Osteoblast (primary cell): ENCODE measurements around the gene SHISA7. TPM values are rescaled to one million over a fixed set of nuclear protein-coding genes. Genes with fewer than 3 reads are reported as not detected.

Experiments
- DNase-seq: peaks from one replicate; pipeline ENCODE4 v3.0.0; 2011; ENCODE audit warnings: low spot score, mixed read lengths; ENCODE audit not compliant: insufficient read length; ENCODE audit errors: missing footprints
- H2AFZ ChIP-seq: 2 replicates; pipeline ENCODE4 v1.6.0; 2011; ENCODE audit warnings: mild to moderate bottlenecking, low read length
- H3K27ac ChIP-seq: 2 replicates; pipeline ENCODE4 v1.5.1; 2011; ENCODE audit warnings: mild to moderate bottlenecking, low read depth, low read length, moderate library complexity
- H3K27me3 ChIP-seq: 2 replicates; pipeline ENCODE4 v1.6.0; 2012; ENCODE audit warnings: mild to moderate bottlenecking, control low read depth, inconsistent platforms, low read length, moderate library complexity; ENCODE audit not compliant: insufficient read depth
- H3K36me3 ChIP-seq: 2 replicates; pipeline ENCODE4 v1.5.1; 2011; ENCODE audit warnings: mild to moderate bottlenecking, low read length, control low read depth, moderate library complexity; ENCODE audit not compliant: insufficient read depth
- H3K4me1 ChIP-seq: 2 replicates; pipeline ENCODE4 v1.5.1; 2011; ENCODE audit warnings: mild to moderate bottlenecking, low read length, control low read depth, moderate library complexity; ENCODE audit not compliant: insufficient read depth
- H3K4me2 ChIP-seq: 2 replicates; pipeline ENCODE4 v1.6.0; 2011; ENCODE audit warnings: mild to moderate bottlenecking, low read length; ENCODE audit not compliant: insufficient read depth
- H3K4me3 ChIP-seq: fragments of 200-600 bp; sonication (generic); 3 replicates; pipeline ENCODE4 v1.5.1; 2012; ENCODE audit warnings: mild to moderate bottlenecking, low read length, inconsistent platforms; ENCODE audit not compliant: insufficient read depth
- H3K79me2 ChIP-seq: 2 replicates; pipeline ENCODE4 v1.6.0; 2012; ENCODE audit warnings: mild to moderate bottlenecking, low read length, control low read depth, inconsistent platforms; ENCODE audit not compliant: insufficient read depth
- H3K9me3 ChIP-seq: 2 replicates; pipeline ENCODE4 v1.5.1; 2011; ENCODE audit warnings: low read depth, low read length, control low read depth
- H4K20me1 ChIP-seq: 2 replicates; pipeline ENCODE4 v1.6.0; 2012; ENCODE audit warnings: mild to moderate bottlenecking, low read length, control low read depth; ENCODE audit not compliant: insufficient read depth
- CTCF ChIP-seq: IDR thresholded peaks from 2 replicates; pipeline ENCODE4 v1.5.1; 2011; ENCODE audit warnings: mild to moderate bottlenecking, low read depth, low read length, moderate library complexity; ENCODE audit errors: extremely low read depth
- total RNA-seq: library from RNA; depleted of rRNA; stranded (reverse); fragments of >200 nt; gene quantifications from 2 replicates; pipeline ENCODE4 v1.2.3, GENCODE V29; 2012

The SHISA7 gene
- total RNA-seq, 1 donor, result not detected

- no peak overlapping the region for H3K4me3 ChIP-seq
- H3K27ac ChIP-seq, result no peak overlapping the region
- TF ChIP-seq CTCF, result no peak
- H2AFZ ChIP-seq, result no peak overlapping the region
- peak; percentile 97 for DNase-seq
- H3K36me3 ChIP-seq, result no peaks in the 10 kb centered on the region
- H3K4me2 ChIP-seq, result no peak overlapping the region
- no peaks in the 10 kb centered on the region for H3K79me2 ChIP-seq
- H3K4me1 ChIP-seq, result no peaks in the 10 kb centered on the region
- peaks cover 38% of the 10 kb centered on the region for H3K27me3 ChIP-seq
- no peaks in the 10 kb centered on the region for H4K20me1 ChIP-seq
- no peaks in the 10 kb centered on the region for H3K9me3 ChIP-seq
These were observed 5.7 kb downstream of the SHISA7 start for GRCh38 chr19:55437410-55437809.

- H3K27ac ChIP-seq, result no peak overlapping the region
- H4K20me1 ChIP-seq, result no peaks in the 10 kb centered on the region
- no peaks in the 10 kb centered on the region for H3K79me2 ChIP-seq
- H3K9me3 ChIP-seq, result no peaks in the 10 kb centered on the region
- peak; percentile 39 for DNase-seq
- no peak overlapping the region for H3K4me2 ChIP-seq
- no peak for TF ChIP-seq CTCF
- no peaks in the 10 kb centered on the region for H3K4me1 ChIP-seq
- H3K27me3 ChIP-seq, result peaks cover 35% of the 10 kb centered on the region
- no peaks in the 10 kb centered on the region for H3K36me3 ChIP-seq
- no peak overlapping the region for H3K4me3 ChIP-seq
- H2AFZ ChIP-seq, result no peak overlapping the region
These were observed 6.3 kb downstream of the SHISA7 start for GRCh38 chr19:55436847-55437246.

- Histone ChIP-seq H3K27ac (no peak overlapping the region), H3K4me1 (no peaks in the 10 kb centered on the region), H3K27me3 (peaks cover 17% of the 10 kb centered on the region), H4K20me1 (no peaks in the 10 kb centered on the region), H3K9me3 (no peaks in the 10 kb centered on the region), H3K4me2 (no peak overlapping the region), H3K4me3 (no peak overlapping the region), H2AFZ (no peak overlapping the region), H3K79me2 (no peaks in the 10 kb centered on the region), H3K36me3 (no peaks in the 10 kb centered on the region)
- no peak for TF ChIP-seq CTCF
- no peak for DNase-seq
These were observed 8.1 kb downstream of the SHISA7 start for GRCh38 chr19:55435020-55435419.

- H3K79me2 ChIP-seq, result no peaks in the 10 kb centered on the region
- H3K27me3 ChIP-seq, result peaks cover 15% of the 10 kb centered on the region
- no peak for DNase-seq
- no peak overlapping the region for H3K4me3 ChIP-seq
- H3K4me2 ChIP-seq, result no peak overlapping the region
- H3K4me1 ChIP-seq, result no peaks in the 10 kb centered on the region
- no peaks in the 10 kb centered on the region for H3K36me3 ChIP-seq
- no peak overlapping the region for H3K27ac ChIP-seq
- no peak overlapping the region for H2AFZ ChIP-seq
- no peak for TF ChIP-seq CTCF
- H4K20me1 ChIP-seq, result no peaks in the 10 kb centered on the region
- no peaks in the 10 kb centered on the region for H3K9me3 ChIP-seq
These were observed 8.7 kb downstream of the SHISA7 start for GRCh38 chr19:55434356-55434919.
